Endothelial cell of umbilical vein (primary cell): Measurements from ENCODE around the gene GNRHR. TPM values are rescaled to one million over a fixed set of nuclear protein-coding genes. Genes with fewer than 3 reads are reported as not detected.

ENCODE experiments used
- BruUV-seq: library from RNA; stranded (reverse); fragments of 400-500 nt; replicated peaks from 2 replicates; lab custom pipeline; 2021; lab: Mats Ljungman, UMichigan
- CTCF ChIA-PET: fragments of 300-600, 350-600 bp; sonication (Branson Sonifier 250); formaldehyde crosslinking; loops from one replicate; lab custom pipeline; 2021; ENCODE audit warnings: antibody characterized with exemption, inconsistent platforms; lab: Charles Lee
- POLR2A ChIA-PET: fragments of 300-600, 350-600 bp; sonication (Branson Sonifier 250); formaldehyde crosslinking; loops from one replicate; lab custom pipeline; 2021; ENCODE audit warnings: antibody characterized with exemption, inconsistent platforms; lab: Charles Lee
- DNase-seq: peaks from one replicate; pipeline ENCODE4 v3.0.0-alpha.2; 2011; ENCODE audit warnings: low read depth, low spot score
- FAIRE-seq: peaks from 2 replicates; lab custom pipeline; 2011; peaks lifted over from hg19 to GRCh38; lab: Jason Lieb, UNC
- H2AFZ ChIP-seq: 2 replicates; pipeline ENCODE4 v1.6.0; 2012; ENCODE audit warnings: low read depth, low read length, control low read depth, inconsistent platforms
- H3K27ac ChIP-seq: 2 replicates; pipeline ENCODE4 v1.5.1; 2011; ENCODE audit warnings: low read depth, mild to moderate bottlenecking, control low read depth, low read length, moderate library complexity; ENCODE audit not compliant: insufficient read depth
- H3K27me3 ChIP-seq, 2 experiments: 2 replicates each; pipeline versions ENCODE4 v1.6.0 to v1.6.1; 2011; ENCODE audit warnings: low read length in 2 of 2, mixed read lengths in 1 of 2; ENCODE audit not compliant: control insufficient read depth in 2 of 2, insufficient read depth in 2 of 2
- H3K36me3 ChIP-seq, 2 experiments: 2 replicates in 1 of 2; 3 replicates in 1 of 2; pipeline ENCODE4 v1.5.1; 2011; ENCODE audit warnings: low read length in 2 of 2, mild to moderate bottlenecking in 1 of 2, moderate library complexity in 1 of 2; ENCODE audit not compliant: control insufficient read depth in 2 of 2, insufficient read depth in 2 of 2; ENCODE audit errors: extremely low read depth in 1 of 2
- H3K4me1 ChIP-seq: 3 replicates; pipeline ENCODE4 v1.5.1; 2011; ENCODE audit warnings: mild to moderate bottlenecking, low read length; ENCODE audit not compliant: control insufficient read depth, insufficient read depth; ENCODE audit errors: extremely low read depth
- H3K4me2 ChIP-seq: 2 replicates; pipeline ENCODE4 v1.6.1; 2011; ENCODE audit warnings: low read length, control low read depth, mixed read lengths; ENCODE audit not compliant: insufficient read depth
- H3K4me3 ChIP-seq, 3 experiments: fragments of 200-600 bp in 1 of 3; sonication (generic), shearing (Covaris generic) in 1 of 3; replicated peaks in 1 of 3; 2 replicates each; pipeline ENCODE4 v1.5.1; 2011 to 2016; ENCODE audit warnings: control low read depth in 3 of 3, low read length in 3 of 3, mild to moderate bottlenecking in 2 of 3, inconsistent platforms in 1 of 3, low read depth in 1 of 3, moderate library complexity in 1 of 3; ENCODE audit not compliant: insufficient read depth in 1 of 3
- H3K79me2 ChIP-seq: 2 replicates; pipeline ENCODE4 v1.6.0; 2012; ENCODE audit warnings: low read length, inconsistent platforms; ENCODE audit not compliant: control insufficient read depth, insufficient read depth
- H3K9ac ChIP-seq: replicated peaks from 2 replicates; pipeline ENCODE3; 2011; ENCODE audit warnings: low read length, control low read depth; ENCODE audit not compliant: insufficient read depth; ENCODE audit errors: extremely low read depth
- H3K9me1 ChIP-seq: replicated peaks from 3 replicates; pipeline ENCODE4 v1.6.0; 2011; ENCODE audit warnings: mild to moderate bottlenecking, low read length; ENCODE audit not compliant: control insufficient read depth, insufficient read depth; ENCODE audit errors: extremely low read depth
- H3K9me3 ChIP-seq: replicated peaks from 2 replicates; pipeline ENCODE4 v1.5.1; 2012; ENCODE audit warnings: low read length, inconsistent platforms; ENCODE audit not compliant: control insufficient read depth, insufficient read depth
- H4K20me1 ChIP-seq: replicated peaks from 2 replicates; pipeline ENCODE3; 2011; ENCODE audit warnings: mild to moderate bottlenecking, low read length; ENCODE audit not compliant: control insufficient read depth, insufficient read depth; ENCODE audit errors: extremely low read depth
- CTCF ChIP-seq, 2 donors: IDR thresholded peaks; 1 replicate in 1 of 2; 2 replicates in 1 of 2; pipeline ENCODE4 v1.5.1; 2011; ENCODE audit warnings: low read length in 2 of 2, mild to moderate bottlenecking in 2 of 2, moderate library complexity in 2 of 2, control low read depth in 1 of 2, inconsistent platforms in 1 of 2, low read depth in 1 of 2; ENCODE audit not compliant: insufficient read depth in 1 of 2; ENCODE audit errors: extremely low read depth in 1 of 2
- EZH2 ChIP-seq: IDR thresholded peaks from 2 replicates; pipeline ENCODE4 v1.6.1; 2012; ENCODE audit warnings: borderline replicate concordance, low read depth, mild to moderate bottlenecking, moderate library complexity, low read length, inconsistent platforms; ENCODE audit not compliant: severe bottlenecking
- FOS ChIP-seq: IDR thresholded peaks from 2 replicates; pipeline ENCODE4 v1.6.1; 2011; ENCODE audit warnings: mild to moderate bottlenecking, low read length, moderate library complexity, borderline replicate concordance; ENCODE audit not compliant: insufficient read depth
- GATA2 ChIP-seq: IDR thresholded peaks from 2 replicates; pipeline ENCODE4 v1.7.0; 2011; ENCODE audit warnings: low read depth, mild to moderate bottlenecking, moderate library complexity, mixed read lengths, low read length; ENCODE audit not compliant: insufficient read length, insufficient read depth
- JUN ChIP-seq: IDR thresholded peaks from 2 replicates; pipeline ENCODE4 v1.6.1; 2011; ENCODE audit warnings: borderline replicate concordance, low read depth; ENCODE audit not compliant: insufficient read length, insufficient read depth
- MAX ChIP-seq: IDR thresholded peaks from 2 replicates; pipeline ENCODE4 v1.6.1; 2011; ENCODE audit not compliant: insufficient read depth, insufficient read length
- MYC ChIP-seq: IDR thresholded peaks from one replicate; pipeline ENCODE4 v1.6.1; 2011; ENCODE audit warnings: mild to moderate bottlenecking, low read depth, low read length
- POLR2A ChIP-seq: IDR thresholded peaks from 2 replicates; pipeline ENCODE4 v1.6.1; 2012; ENCODE audit warnings: low read depth, mild to moderate bottlenecking, control low read depth, low read length
- POLR2AphosphoS5 ChIP-seq: IDR thresholded peaks from 2 replicates; pipeline ENCODE4 v1.6.1; 2012; ENCODE audit warnings: low read depth, mild to moderate bottlenecking, control low read depth, low read length, moderate library complexity; ENCODE audit not compliant: insufficient read depth
- dilution Hi-C: fragments of 300-500 bp; cut with MboI; formaldehyde crosslinking; loops from one replicate; pipeline ENCODE4 v1.15.0; 2019; ENCODE audit warnings: low sequenced_read_pairs; ENCODE audit not compliant: extremely low pct_ligation_motif_present
- intact Hi-C: fragments of 100-400 bp; cut with micrococcal nuclease; formaldehyde crosslinking; loops from one replicate; pipeline ENCODE4 v1.10.0; 2022
- polyA plus RNA-seq, 4 experiments: library from polyadenylated mRNA; depleted of rRNA in 3 of 4; stranded (reverse) in 3 of 4; unstranded in 1 of 4; fragments of >200 nt; gene quantifications; 2 replicates each; pipeline versions ENCODE4 v1.2.1 to v1.2.3, GENCODE V29; 2011 to 2012; ENCODE audit warnings: missing spikeins in 1 of 4
- total RNA-seq: library from RNA; stranded (reverse); gene quantifications from 2 replicates; pipeline ENCODE4 v1.2.3, GENCODE V29; 2021

GNRHR gene
- total and polyA plus RNA-seq, 2 donors (not counting 3 experiments of a cell fraction or from before 2014, with no cell fraction given), result not detected

DNA sequence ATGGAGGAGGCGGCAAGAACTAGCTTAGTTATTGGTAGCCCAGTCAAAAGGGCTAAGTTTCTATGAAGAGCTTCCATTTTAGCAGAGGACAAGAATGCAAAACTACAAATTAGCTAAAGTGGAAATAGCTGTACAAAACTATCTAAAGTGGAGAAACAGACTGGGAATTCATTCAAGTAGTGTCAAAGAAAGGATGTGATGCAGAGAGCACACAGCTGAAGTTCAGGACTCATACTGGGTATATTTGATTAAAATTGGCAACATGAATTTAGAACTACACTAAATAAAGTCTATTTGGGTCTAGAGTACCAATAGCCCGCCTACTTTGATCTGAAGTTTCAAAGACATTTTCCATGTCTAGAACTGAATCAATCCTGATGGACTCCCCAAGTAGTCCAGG, 33.1 kb upstream of the GNRHR start:
- Histone ChIP-seq H3K4me1 (no peaks in the 10 kb centered on the region), H3K4me3 (no peak overlapping the region), H3K27ac (no peak overlapping the region), H3K4me2 (no peak overlapping the region), H2AFZ (no peak overlapping the region), H3K9me1 (no peaks in the 10 kb centered on the region), H4K20me1 (no peaks in the 10 kb centered on the region), H3K36me3 (no peaks in the 10 kb centered on the region), H3K79me2 (no peaks in the 10 kb centered on the region), H3K9ac (no peak overlapping the region), H3K27me3 (no peaks in the 10 kb centered on the region), H3K9me3 (no peaks in the 10 kb centered on the region)
- dilution Hi-C loops, result no loop called here
- ChIA-PET POLR2A (no interaction called here), CTCF (interaction anchor here (1.1 kb wide), 1 partner anchor 41 kb away, joined by 4 read pairs; no protein-coding TSS in a partner anchor)
- no TSS peak for BruUV-seq
- intact Hi-C loops, result no loop called here
- TF ChIP-seq GATA2, result no peak
- no peak for TF ChIP-seq JUN
- no peak for TF ChIP-seq CTCF (IDR thresholded peaks at IDR 0.05; ENCODE audit: extremely low read depth in 1 of 2, insufficient read depth in 1 of 2, low read depth in 1 of 2, low read length in 2 of 2)
- no peak for TF ChIP-seq FOS
- TF ChIP-seq POLR2A, result no peak
- TF ChIP-seq POLR2AphosphoS5, result no peak
- TF ChIP-seq EZH2, result no peak
- TF ChIP-seq MAX, result no peak
- TF ChIP-seq MYC, result no peak
- DNase-seq, result no peak
- no peak for FAIRE-seq
